HEK293 (cell line): ENCODE data around the gene GAS2L2.

ENCODE experiments used
- CTCF ChIP-seq: fragments of 450-650 bp; formaldehyde crosslinking; IDR thresholded peaks from 2 replicates; pipeline ENCODE4 v1.5.1; 2016; ENCODE audit warnings: missing biosample characterization, missing genetic modification characterization
- ELK4 ChIP-seq: IDR thresholded peaks from 2 replicates; pipeline ENCODE4 v1.6.1; 2011; ENCODE audit warnings: mild to moderate bottlenecking, low read depth, low read length, borderline replicate concordance
- MZF1 ChIP-seq: fragments of 450-650 bp; formaldehyde crosslinking; IDR thresholded peaks from 2 replicates; pipeline ENCODE4 v1.5.1; 2017; ENCODE audit warnings: missing biosample characterization, missing genetic modification characterization, borderline replicate concordance
- ZFP37 ChIP-seq: fragments of 450-650 bp; formaldehyde crosslinking; IDR thresholded peaks from 2 replicates; pipeline ENCODE4 v1.5.1; 2016; ENCODE audit warnings: missing biosample characterization, missing genetic modification characterization
- ZNF16 ChIP-seq: fragments of 450-650 bp; formaldehyde crosslinking; IDR thresholded peaks from 2 replicates; pipeline ENCODE4 v1.5.1; 2016; ENCODE audit warnings: low read depth, missing biosample characterization, missing genetic modification characterization
- ZNF513 ChIP-seq: fragments of 450-650 bp; IDR thresholded peaks from 2 replicates; pipeline ENCODE4 v1.5.1; 2018; ENCODE audit warnings: missing biosample characterization, missing genetic modification characterization
- ZNF704 ChIP-seq: fragments of 450-650 bp; formaldehyde crosslinking; IDR thresholded peaks from 2 replicates; pipeline ENCODE4 v1.5.1; 2016; ENCODE audit warnings: missing biosample characterization, missing genetic modification characterization

GRCh38 chr17:35765086-35765710, 12.2 kb upstream of the GAS2L2 start:
- TF ChIP-seq CTCF (tag by site-specific recombination) (no peak), ZNF16 (no peak), ELK4 (no peak), MZF1 (tag by site-specific recombination) (no peak), ZNF513 (tag by site-specific recombination) (no peak), ZFP37 (tag by site-specific recombination) (no peak), ZNF704 (tag by site-specific recombination) (no peak)
